Prostate gland (tissue), 2 donors: ENCODE results near the gene EIF6.

Experiments used
- POLR2A ChIP-seq: fragments of 450-650 bp; IDR thresholded peaks from one replicate; pipeline ENCODE4 v1.6.1; 2016; ENCODE audit warnings: antibody characterized with exemption, mild to moderate bottlenecking
- TF ChIP-seq, protein P1 (sequence below), 4 experiments: fragments of 200-600 bp in 2 of 4; fragments of 450-650 bp in 2 of 4; sonication (generic) in 2 of 4; IDR thresholded peaks; 1 replicate in 3 of 4; 2 replicates in 1 of 4; pipeline ENCODE4 v1.5.1; 2016 to 2019; ENCODE audit warnings: antibody characterized with exemption in 4 of 4, mild to moderate bottlenecking in 2 of 4, moderate library complexity in 2 of 4

DNA sequence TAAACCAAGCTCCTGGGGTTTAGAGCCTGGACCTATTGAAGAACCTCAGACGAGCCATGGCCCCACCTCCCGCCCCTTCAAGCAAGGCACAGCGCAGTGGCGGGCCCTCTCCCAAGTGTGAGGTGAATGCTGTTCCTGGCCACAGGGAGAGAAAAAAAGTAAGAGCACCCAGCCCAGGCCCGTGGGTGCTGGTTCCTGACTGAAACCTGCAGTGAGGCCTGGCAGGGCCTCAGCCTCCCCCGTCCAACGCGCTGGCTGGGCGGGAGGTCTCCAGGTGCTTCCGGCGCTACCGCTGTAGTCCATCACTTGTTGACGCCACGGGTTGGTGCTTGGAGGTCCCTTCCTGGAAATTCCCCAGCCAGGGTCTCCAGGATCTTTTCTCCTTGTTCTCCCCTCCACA, 13.2 kb upstream of the EIF6 start:
- TF ChIP-seq, protein P1, sequence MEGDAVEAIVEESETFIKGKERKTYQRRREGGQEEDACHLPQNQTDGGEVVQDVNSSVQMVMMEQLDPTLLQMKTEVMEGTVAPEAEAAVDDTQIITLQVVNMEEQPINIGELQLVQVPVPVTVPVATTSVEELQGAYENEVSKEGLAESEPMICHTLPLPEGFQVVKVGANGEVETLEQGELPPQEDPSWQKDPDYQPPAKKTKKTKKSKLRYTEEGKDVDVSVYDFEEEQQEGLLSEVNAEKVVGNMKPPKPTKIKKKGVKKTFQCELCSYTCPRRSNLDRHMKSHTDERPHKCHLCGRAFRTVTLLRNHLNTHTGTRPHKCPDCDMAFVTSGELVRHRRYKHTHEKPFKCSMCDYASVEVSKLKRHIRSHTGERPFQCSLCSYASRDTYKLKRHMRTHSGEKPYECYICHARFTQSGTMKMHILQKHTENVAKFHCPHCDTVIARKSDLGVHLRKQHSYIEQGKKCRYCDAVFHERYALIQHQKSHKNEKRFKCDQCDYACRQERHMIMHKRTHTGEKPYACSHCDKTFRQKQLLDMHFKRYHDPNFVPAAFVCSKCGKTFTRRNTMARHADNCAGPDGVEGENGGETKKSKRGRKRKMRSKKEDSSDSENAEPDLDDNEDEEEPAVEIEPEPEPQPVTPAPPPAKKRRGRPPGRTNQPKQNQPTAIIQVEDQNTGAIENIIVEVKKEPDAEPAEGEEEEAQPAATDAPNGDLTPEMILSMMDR (IDR thresholded peaks at IDR 0.05), result no peak
- TF ChIP-seq POLR2A, result no peak
